H9 (cell line): Measurements from ENCODE around the gene MAPKAP1. TPM values are rescaled to one million over a fixed set of nuclear protein-coding genes. Genes with fewer than 3 reads are reported as not detected.

Experiments used
- DNase-seq: peaks from one replicate; pipeline ENCODE4 v3.0.0-alpha.2; 2017
- H2AFZ ChIP-seq: one replicate; pipeline ENCODE4 v1.6.1; 2013; ENCODE audit warnings: mild to moderate bottlenecking, low read length, control low read depth, moderate library complexity
- H2AK5ac ChIP-seq: 2 replicates; pipeline ENCODE4 v1.6.1; 2013; ENCODE audit warnings: low read length, control low read depth, mixed read lengths; ENCODE audit not compliant: insufficient read length
- H2BK120ac ChIP-seq: one replicate; pipeline ENCODE4 v1.6.1; 2013; ENCODE audit warnings: low read depth, mild to moderate bottlenecking, low read length, control low read depth, inconsistent platforms; ENCODE audit not compliant: poor library complexity, severe bottlenecking
- H2BK12ac ChIP-seq: 2 replicates; pipeline ENCODE4 v1.6.1; 2013; ENCODE audit warnings: low read length, control low read depth, mixed read lengths, low read depth; ENCODE audit not compliant: insufficient read length
- H2BK15ac ChIP-seq: 2 replicates; pipeline ENCODE4 v1.6.1; 2013; ENCODE audit warnings: low read depth, low read length, control low read depth
- H2BK20ac ChIP-seq: one replicate; pipeline ENCODE4 v1.6.1; 2013; ENCODE audit warnings: low read depth, mild to moderate bottlenecking, low read length, control low read depth, inconsistent platforms; ENCODE audit not compliant: poor library complexity, severe bottlenecking
- H2BK5ac ChIP-seq: 2 replicates; pipeline ENCODE4 v1.6.1; 2013; ENCODE audit warnings: low read length, control low read depth, mixed read lengths; ENCODE audit not compliant: insufficient read length
- H3K14ac ChIP-seq: 2 replicates; pipeline ENCODE4 v1.6.1; 2013; ENCODE audit warnings: low read length, control low read depth; ENCODE audit not compliant: insufficient read depth
- H3K18ac ChIP-seq: 2 replicates; pipeline ENCODE4 v1.6.1; 2013; ENCODE audit warnings: low read depth, mild to moderate bottlenecking, mixed read lengths, low read length, control low read depth; ENCODE audit not compliant: insufficient read length
- H3K23ac ChIP-seq: 2 replicates; pipeline ENCODE4 v1.6.1; 2013; ENCODE audit warnings: low read length, control low read depth, mixed read lengths, low read depth; ENCODE audit not compliant: insufficient read length
- H3K23me2 ChIP-seq: 2 replicates; pipeline ENCODE4 v1.6.1; 2013; ENCODE audit warnings: low read depth, mild to moderate bottlenecking, mixed read lengths, low read length, control low read depth; ENCODE audit not compliant: insufficient read length, poor library complexity, severe bottlenecking
- H3K27ac ChIP-seq: 2 replicates; pipeline ENCODE4 v1.5.1; 2013; ENCODE audit warnings: low read length, control low read depth, mixed read lengths, low read depth; ENCODE audit not compliant: insufficient read length
- H3K27me3 ChIP-seq: 2 replicates; pipeline ENCODE4 v1.6.1; 2013; ENCODE audit warnings: low read length, control low read depth, inconsistent platforms; ENCODE audit not compliant: insufficient read depth
- H3K4ac ChIP-seq: 2 replicates; pipeline ENCODE4 v1.6.1; 2013; ENCODE audit warnings: low read depth, mild to moderate bottlenecking, control low read depth, inconsistent platforms, low read length, moderate library complexity
- H3K4me1 ChIP-seq: 2 replicates; pipeline ENCODE4 v1.6.1; 2013; ENCODE audit warnings: low read length, control low read depth, inconsistent platforms; ENCODE audit not compliant: insufficient read depth
- H3K4me2 ChIP-seq: 2 replicates; pipeline ENCODE4 v1.6.1; 2013; ENCODE audit warnings: low read length, control low read depth, mixed read lengths; ENCODE audit not compliant: insufficient read length, insufficient read depth
- H3K56ac ChIP-seq: 2 replicates; pipeline ENCODE4 v1.6.1; 2013; ENCODE audit warnings: low read depth, mild to moderate bottlenecking, mixed read lengths, low read length, control low read depth; ENCODE audit not compliant: insufficient read length
- H3K79me1 ChIP-seq: 2 replicates; pipeline ENCODE4 v1.6.1; 2013; ENCODE audit warnings: low read depth, mild to moderate bottlenecking, moderate library complexity, low read length, control low read depth, inconsistent platforms; ENCODE audit not compliant: insufficient read depth, poor library complexity, severe bottlenecking
- H3K79me2 ChIP-seq: 2 replicates; pipeline ENCODE4 v1.6.1; 2013; ENCODE audit warnings: low read length, control low read depth, inconsistent platforms; ENCODE audit not compliant: insufficient read depth
- H3K9ac ChIP-seq: 2 replicates; pipeline ENCODE4 v1.6.1; 2013; ENCODE audit warnings: low read length, control low read depth, mixed read lengths; ENCODE audit not compliant: insufficient read length; ENCODE audit errors: extremely low read depth
- H3K9me3 ChIP-seq: one replicate; pipeline ENCODE4 v1.6.1; 2013; ENCODE audit warnings: low read depth, low read length, inconsistent platforms; ENCODE audit not compliant: control insufficient read depth
- H3T11ph ChIP-seq: one replicate; pipeline ENCODE4 v1.6.1; 2013; ENCODE audit warnings: mild to moderate bottlenecking, low read length, control low read depth, inconsistent platforms
- H4K20me1 ChIP-seq: one replicate; pipeline ENCODE4 v1.6.1; 2013; ENCODE audit not compliant: control insufficient read depth, insufficient read length, insufficient read depth
- H4K5ac ChIP-seq: 2 replicates; pipeline ENCODE4 v1.6.1; 2013; ENCODE audit warnings: low read depth, mild to moderate bottlenecking, mixed read lengths, low read length, control low read depth; ENCODE audit not compliant: insufficient read length
- H4K8ac ChIP-seq: replicated peaks from 2 replicates; pipeline ENCODE4 v1.6.1; 2013; ENCODE audit warnings: low read length, control low read depth, mixed read lengths, low read depth; ENCODE audit not compliant: insufficient read length
- H4K91ac ChIP-seq: 2 replicates; pipeline ENCODE4 v1.6.1; 2013; ENCODE audit warnings: low read depth, mild to moderate bottlenecking, moderate library complexity, mixed read lengths, low read length, control low read depth; ENCODE audit not compliant: insufficient read length
- H3K27ac Mint-ChIP-seq, 3 experiments: 2 replicates in 2 of 3; 3 replicates in 1 of 3; pipeline ENCODE4 v1.8.0; 2020 to 2021; ENCODE audit warnings: mixed read lengths in 3 of 3, mild to moderate bottlenecking in 1 of 3, moderate library complexity in 1 of 3
- H3K27me3 Mint-ChIP-seq: 2 replicates; pipeline ENCODE4 v1.8.0; 2021; ENCODE audit warnings: low read depth, mild to moderate bottlenecking, moderate library complexity, mixed read lengths
- H3K36me3 Mint-ChIP-seq, 3 experiments: 2 replicates in 2 of 3; 3 replicates in 1 of 3; pipeline ENCODE4 v1.8.0; 2020 to 2021; ENCODE audit warnings: low read depth in 3 of 3, mixed read lengths in 3 of 3; ENCODE audit not compliant: insufficient read depth in 1 of 3
- H3K4me1 Mint-ChIP-seq, 2 experiments: 2 replicates each; pipeline ENCODE4 v1.8.0; 2020; ENCODE audit warnings: mixed read lengths in 2 of 2
- H3K4me3 Mint-ChIP-seq, 2 experiments: 2 replicates in 1 of 2; 3 replicates in 1 of 2; pipeline ENCODE4 v1.8.0; 2020 to 2021; ENCODE audit warnings: mild to moderate bottlenecking in 2 of 2, mixed read lengths in 2 of 2, moderate library complexity in 1 of 2
- H3K9me3 Mint-ChIP-seq, 2 experiments: 2 replicates in 1 of 2; 3 replicates in 1 of 2; pipeline ENCODE4 v1.8.0; 2020; ENCODE audit warnings: mild to moderate bottlenecking in 2 of 2, mixed read lengths in 2 of 2, moderate library complexity in 1 of 2
- WGBS: extraction: QIAGEN DNeasy Blood & Tissue Kit; methylation state at CpG from one replicate; pipeline ENCODE4 v1.1.7; 2013; ENCODE audit warnings: missing lambda C conversion rate, low lambda C conversion rate, mixed read lengths; ENCODE audit not compliant: insufficient read length; ENCODE audit errors: extremely low coverage; 5-methylcytosine and 5-hydroxymethylcytosine counted together
- total RNA-seq: library from RNA; stranded (reverse); gene quantifications from 2 replicates; pipeline ENCODE4 v1.2.1, GENCODE V29; 2021
- TF ChIP-seq, protein P1 (sequence below): fragments of 200-600 bp; sonication (generic); conservative IDR thresholded peaks from 3 replicates; pipeline ENCODE4 v1.8.0; 2021; ENCODE audit warnings: antibody characterized with exemption, mild to moderate bottlenecking

Gene MAPKAP1
- total RNA-seq, 1 experiment from 2014 or later = 97.0 TPM

GRCh38 chr9:125608489-125609224, 98.4 kb downstream of the MAPKAP1 start:
- H3K9ac ChIP-seq = no peak overlapping the region
- no peak overlapping the region for H3K14ac ChIP-seq
- no peaks in the 10 kb centered on the region for H3K23me2 ChIP-seq
- 0 out of 2 replicates have a peak, but pooled peaks cover 4% of the 10 kb centered on the region for H3K4me1 ChIP-seq
- no peak overlapping the region for H4K5ac ChIP-seq
- no peak overlapping the region for H4K91ac ChIP-seq
- H2BK20ac ChIP-seq = no peak overlapping the region
- no peaks in the 10 kb centered on the region; the same call in 1 of the 2 replicates for H3K79me2 ChIP-seq
- H2BK12ac ChIP-seq = no peak overlapping the region
- no peak overlapping the region for H3K4me2 ChIP-seq
- TF ChIP-seq, protein P1, sequence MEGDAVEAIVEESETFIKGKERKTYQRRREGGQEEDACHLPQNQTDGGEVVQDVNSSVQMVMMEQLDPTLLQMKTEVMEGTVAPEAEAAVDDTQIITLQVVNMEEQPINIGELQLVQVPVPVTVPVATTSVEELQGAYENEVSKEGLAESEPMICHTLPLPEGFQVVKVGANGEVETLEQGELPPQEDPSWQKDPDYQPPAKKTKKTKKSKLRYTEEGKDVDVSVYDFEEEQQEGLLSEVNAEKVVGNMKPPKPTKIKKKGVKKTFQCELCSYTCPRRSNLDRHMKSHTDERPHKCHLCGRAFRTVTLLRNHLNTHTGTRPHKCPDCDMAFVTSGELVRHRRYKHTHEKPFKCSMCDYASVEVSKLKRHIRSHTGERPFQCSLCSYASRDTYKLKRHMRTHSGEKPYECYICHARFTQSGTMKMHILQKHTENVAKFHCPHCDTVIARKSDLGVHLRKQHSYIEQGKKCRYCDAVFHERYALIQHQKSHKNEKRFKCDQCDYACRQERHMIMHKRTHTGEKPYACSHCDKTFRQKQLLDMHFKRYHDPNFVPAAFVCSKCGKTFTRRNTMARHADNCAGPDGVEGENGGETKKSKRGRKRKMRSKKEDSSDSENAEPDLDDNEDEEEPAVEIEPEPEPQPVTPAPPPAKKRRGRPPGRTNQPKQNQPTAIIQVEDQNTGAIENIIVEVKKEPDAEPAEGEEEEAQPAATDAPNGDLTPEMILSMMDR = no peak
- no peak overlapping the region for H3T11ph ChIP-seq
- no peaks in the 10 kb centered on the region for H3K79me1 ChIP-seq
- H2AFZ ChIP-seq = no peak overlapping the region
- no peak overlapping the region for H2BK15ac ChIP-seq
- Mint-ChIP-seq H3K9me3 (no peaks in the 10 kb centered on the region), H3K4me1 (peaks cover 28 to 30% of the 10 kb centered on the region in 2 experiments), H3K27me3 (no peaks in the 10 kb centered on the region), H3K36me3 (no peaks in the 10 kb centered on the region; a peak in 1 of 7 replicates), H3K27ac (peak overlapping the region in 2 of 3 experiments; percentile 59 to 73; a peak in 3 of 7 replicates), H3K4me3 (no peak overlapping the region)
- H3K18ac ChIP-seq = no peak overlapping the region
- no peaks in the 10 kb centered on the region for H3K9me3 ChIP-seq
- WGBS = no CpG with 5 or more reads among the region's 10 CpGs
- H3K56ac ChIP-seq = no peak overlapping the region
- H3K27ac ChIP-seq = no peak overlapping the region
- no peak overlapping the region for H2AK5ac ChIP-seq
- no peak overlapping the region for H3K23ac ChIP-seq
- no peaks in the 10 kb centered on the region for H4K20me1 ChIP-seq
- no peaks in the 10 kb centered on the region for H3K27me3 ChIP-seq
- H2BK5ac ChIP-seq = no peak overlapping the region
- no peak for DNase-seq
- no peak overlapping the region for H2BK120ac ChIP-seq
- H4K8ac ChIP-seq = no peak overlapping the region
- H3K4ac ChIP-seq = no peak overlapping the region
